ENCODE measurements around the gene UNC93B1.
A peak's percentile ranks its signal among the peaks of the same experiment; 100 is the strongest.

Gene UNC93B1

DNA sequence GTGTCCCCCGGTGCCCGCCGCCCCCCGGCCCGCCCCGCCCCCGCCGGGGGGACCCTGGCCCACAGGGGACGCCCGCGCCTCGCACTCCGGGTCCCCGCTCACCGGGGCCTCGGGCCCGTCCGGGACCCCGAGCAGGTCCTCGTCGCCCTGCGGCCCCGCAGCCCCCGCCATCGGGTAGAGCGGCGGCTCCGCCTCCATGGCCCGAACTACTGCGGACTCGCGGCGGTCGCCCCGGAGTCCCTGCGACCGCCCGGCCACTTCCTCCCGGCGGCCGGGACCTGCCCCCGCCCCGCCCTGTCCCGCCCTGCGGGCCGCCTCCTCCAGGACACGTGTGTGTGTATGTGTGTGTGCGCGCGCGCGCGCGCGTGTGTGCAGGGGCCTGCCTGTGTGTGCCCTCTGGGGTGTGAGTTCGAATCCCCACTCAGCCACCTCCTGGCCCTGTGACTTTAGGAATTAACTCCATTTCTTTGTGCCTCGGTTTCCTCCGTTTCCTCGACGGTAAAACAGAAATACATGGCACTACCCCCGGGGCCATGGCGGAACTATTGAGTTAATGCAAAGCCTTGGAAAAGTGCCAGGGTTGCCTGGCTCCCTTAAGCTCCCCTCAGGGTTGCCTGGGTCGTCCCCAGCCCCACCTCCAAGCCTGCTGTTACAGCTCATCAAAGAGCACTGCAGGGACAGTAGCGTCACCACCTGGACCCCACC, at the start of gene UNC93B1:
Gene UNC93B1 (minus strand): TSS at position 252 of the 705 bp plus-strand sequence. CDS start 54 bp downstream, at position 198.
- TF ChIP-seq CTCF (IDR thresholded peaks at IDR 0.05), result no peak
- Histone ChIP-seq H3K27ac (peak within 1 kb of the TSS; percentile 66 to 89), H3K4me3 (peak within 1 kb of the TSS; percentile 96)
- DNase-seq (ENCODE audit: low spot score), result peak; percentile 92

DNA sequence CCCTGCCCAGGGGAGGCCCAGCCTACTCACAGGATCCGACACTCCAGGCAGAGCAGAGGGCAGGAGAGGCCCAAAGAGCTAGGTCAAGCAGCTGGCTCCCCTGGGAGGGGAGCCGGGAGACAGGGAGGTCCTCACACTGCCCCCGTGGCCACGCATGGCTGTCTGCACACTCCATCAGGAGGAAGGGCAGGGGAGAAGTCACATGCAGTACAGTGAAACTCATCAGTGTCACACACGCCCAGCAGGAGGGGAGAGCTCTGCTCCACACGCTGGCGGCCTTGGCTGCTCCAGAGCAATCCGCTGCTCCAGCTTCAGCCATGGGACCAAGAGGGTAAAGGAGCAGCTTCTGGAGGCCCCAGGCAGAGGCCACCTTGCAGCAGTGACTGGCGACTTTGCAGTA, 49.2 kb upstream of the UNC93B1 start:
- no peak for DNase-seq (ENCODE audit: low spot score)
- TF ChIP-seq CTCF (IDR thresholded peaks at IDR 0.05), result no peak
- H3K27ac ChIP-seq, result no peak overlapping the region
- no peak overlapping the region for H3K4me3 ChIP-seq

DNA sequence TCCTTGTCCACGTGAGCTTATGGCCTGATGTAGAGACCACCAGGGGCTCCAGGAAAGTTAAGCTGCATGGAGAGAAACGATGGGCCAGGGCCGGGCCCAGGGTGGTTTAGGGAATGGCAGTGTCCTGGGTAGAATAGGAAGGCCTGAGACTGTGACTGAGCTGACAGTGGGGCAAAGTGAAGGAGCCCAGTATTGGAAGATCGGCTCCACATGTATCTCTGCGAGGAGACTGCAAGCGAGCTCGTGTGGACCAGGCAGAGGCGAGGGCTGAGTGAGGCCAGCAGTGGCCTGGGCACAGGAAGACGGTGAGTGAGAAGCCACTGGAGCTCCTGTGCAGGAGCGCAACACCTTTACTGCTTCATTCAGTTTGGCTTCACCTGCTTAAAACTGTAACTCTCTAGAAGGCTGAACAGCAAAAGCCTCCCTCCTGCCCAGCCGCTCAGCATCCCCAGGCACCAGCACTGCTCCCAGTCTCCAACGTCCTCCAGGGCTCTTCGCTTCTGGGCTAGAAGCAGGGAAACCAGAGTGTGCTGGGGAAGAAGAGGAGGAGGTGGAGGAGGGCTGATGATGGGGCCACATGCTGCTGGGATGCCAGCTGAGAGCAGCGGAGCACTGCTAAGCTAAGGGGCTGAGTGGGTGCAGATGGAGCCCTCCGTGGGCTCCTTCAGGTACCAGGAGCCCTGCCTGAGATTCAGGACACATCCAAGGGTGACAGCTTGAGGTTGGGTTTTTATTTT, 48.4 kb upstream of the UNC93B1 start:
- no peak for DNase-seq (ENCODE audit: low spot score)
- H3K4me3 ChIP-seq, result no peak overlapping the region

DNA sequence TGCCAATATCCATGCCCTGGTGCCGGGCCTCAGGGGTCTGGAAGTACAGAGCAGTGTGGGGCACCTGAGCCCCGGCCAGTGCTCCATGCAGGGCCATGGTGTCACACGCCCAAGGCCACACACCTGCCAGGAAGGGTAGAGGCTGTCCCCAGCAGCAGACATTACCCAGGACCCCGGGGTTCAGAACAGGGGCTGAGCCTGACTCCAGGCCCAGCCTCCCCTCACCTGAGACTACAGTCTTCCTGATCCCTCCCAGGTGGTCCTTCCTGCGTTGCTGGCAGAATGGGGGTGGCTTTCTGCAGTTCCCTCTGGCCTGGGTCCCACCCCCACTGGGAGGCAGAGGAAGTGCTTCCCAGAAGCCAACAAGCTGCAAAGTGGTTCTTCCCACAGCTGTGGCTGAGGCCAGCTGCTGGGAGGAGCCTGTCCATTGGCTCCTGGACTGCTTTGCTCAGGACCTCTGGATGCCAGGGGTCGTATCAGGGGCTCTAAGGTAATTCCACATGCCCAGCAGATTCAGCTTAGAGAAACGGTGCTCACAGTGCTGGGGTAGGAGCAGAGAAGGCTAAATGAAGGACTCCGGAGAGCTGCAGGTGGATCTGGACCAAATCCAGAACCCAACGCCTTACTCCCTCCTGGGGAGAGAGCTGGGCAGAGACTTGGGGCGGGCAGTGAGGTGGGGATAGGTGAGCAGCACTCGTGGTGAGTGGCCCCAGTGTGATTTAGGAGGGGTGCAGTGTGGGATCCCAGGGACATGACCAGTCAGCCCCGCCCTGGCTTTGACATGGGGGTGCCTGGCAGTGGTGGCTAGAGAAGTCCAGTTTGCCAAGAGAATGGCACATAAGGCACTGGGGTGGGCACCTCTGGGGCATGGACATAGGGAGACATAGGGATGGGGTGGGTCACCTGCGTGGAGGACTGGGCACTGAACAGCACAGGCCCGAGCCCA, 47.6 kb upstream of the UNC93B1 start:
- Histone ChIP-seq H3K27ac (no peak overlapping the region), H3K4me3 (no peak overlapping the region)
- no peak for DNase-seq (ENCODE audit: low spot score)
- no peak for TF ChIP-seq CTCF (IDR thresholded peaks at IDR 0.05)

More for the DNA sequence above, 48.4 kb upstream of the UNC93B1 start:
- TF ChIP-seq CTCF (IDR thresholded peaks at IDR 0.05), result no peak
- no peak overlapping the region for H3K27ac ChIP-seq

DNA sequence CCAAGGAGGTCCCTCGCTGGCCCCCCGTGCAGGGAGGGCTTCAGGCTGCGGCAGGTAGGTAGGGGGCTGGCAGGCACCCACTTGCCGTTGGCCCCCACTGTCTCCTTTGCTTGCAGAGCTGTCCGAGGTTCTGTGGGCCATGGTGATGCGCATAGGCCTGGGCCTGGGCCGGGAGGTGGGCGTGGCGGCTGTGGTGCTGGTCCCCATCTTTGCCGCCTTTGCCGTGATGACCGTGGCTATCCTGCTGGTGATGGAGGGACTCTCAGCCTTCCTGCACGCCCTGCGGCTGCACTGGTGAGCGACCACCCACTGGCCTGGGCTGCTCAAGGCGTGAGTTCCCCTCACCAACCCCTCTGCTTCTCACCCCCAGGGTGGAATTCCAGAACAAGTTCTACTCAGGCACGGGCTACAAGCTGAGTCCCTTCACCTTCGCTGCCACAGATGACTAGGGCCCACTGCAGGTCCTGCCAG, 46.5 kb upstream of the UNC93B1 start:
- no peak for DNase-seq (ENCODE audit: low spot score)
- no peak overlapping the region for H3K27ac ChIP-seq
- no peak for TF ChIP-seq CTCF (IDR thresholded peaks at IDR 0.05)
- no peak overlapping the region for H3K4me3 ChIP-seq

- DNase-seq (ENCODE audit: low spot score), result no peak
- no peak overlapping the region for H3K27ac ChIP-seq
- H3K4me3 ChIP-seq, result no peak overlapping the region
- no peak for TF ChIP-seq CTCF (IDR thresholded peaks at IDR 0.05)
Observed at GRCh38 chr11:68049509-68050370, 45.8 kb upstream of the UNC93B1 start.
